ENCODE data around the gene SLC40A1. TPM values are rescaled to one million over a fixed set of nuclear protein-coding genes. Genes with fewer than 3 reads are reported as not detected.

SLC40A1 gene
- total RNA-seq, 1 experiment from 2014 or later, result 0.76 TPM

DNA sequence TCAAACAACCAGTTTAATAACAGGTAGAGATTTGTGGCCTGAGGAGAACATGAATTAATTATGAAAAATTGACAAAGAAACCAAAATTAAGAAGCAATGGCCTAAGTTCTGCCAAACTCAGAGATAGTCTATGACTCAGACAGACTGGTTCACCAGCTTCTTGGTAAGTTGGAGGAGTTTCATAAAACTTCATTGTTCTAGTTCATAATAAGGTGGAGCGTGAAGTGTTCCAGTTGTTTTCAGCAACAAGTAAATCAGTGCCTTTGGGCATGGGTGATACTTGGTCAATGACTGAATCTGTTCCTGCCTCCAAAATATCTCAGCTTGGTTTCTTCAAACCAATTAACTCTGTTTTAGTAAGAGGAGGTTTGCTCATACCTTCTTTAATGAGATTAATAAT is 40.0 kb downstream of the SLC40A1 start:
- no peak for DNase-seq (ENCODE audit: low read depth)

GRCh38 chr2:189538402-189538801 is 42.2 kb downstream of the SLC40A1 start:
- no peak for DNase-seq (ENCODE audit: low read depth)

DNA sequence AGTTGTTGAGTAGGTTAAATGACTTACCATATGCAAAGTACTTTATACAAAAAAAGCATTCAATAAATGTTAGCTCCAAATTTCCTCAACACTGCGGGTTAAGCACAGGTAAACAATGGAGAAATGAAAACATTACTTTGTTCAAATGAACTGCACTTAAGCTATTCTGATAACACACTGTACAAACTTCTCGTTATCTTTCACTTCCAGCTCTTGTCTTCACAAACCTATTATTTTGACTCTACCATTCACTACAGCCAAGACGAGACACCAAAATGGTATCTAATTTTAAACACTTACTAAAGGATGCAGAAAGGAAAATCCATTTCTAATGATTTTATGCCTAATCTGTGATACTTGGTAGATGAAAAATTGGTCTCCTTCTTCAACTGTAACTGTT is 43.8 kb downstream of the SLC40A1 start:
- DNase-seq (ENCODE audit: low read depth), result no peak

DNA sequence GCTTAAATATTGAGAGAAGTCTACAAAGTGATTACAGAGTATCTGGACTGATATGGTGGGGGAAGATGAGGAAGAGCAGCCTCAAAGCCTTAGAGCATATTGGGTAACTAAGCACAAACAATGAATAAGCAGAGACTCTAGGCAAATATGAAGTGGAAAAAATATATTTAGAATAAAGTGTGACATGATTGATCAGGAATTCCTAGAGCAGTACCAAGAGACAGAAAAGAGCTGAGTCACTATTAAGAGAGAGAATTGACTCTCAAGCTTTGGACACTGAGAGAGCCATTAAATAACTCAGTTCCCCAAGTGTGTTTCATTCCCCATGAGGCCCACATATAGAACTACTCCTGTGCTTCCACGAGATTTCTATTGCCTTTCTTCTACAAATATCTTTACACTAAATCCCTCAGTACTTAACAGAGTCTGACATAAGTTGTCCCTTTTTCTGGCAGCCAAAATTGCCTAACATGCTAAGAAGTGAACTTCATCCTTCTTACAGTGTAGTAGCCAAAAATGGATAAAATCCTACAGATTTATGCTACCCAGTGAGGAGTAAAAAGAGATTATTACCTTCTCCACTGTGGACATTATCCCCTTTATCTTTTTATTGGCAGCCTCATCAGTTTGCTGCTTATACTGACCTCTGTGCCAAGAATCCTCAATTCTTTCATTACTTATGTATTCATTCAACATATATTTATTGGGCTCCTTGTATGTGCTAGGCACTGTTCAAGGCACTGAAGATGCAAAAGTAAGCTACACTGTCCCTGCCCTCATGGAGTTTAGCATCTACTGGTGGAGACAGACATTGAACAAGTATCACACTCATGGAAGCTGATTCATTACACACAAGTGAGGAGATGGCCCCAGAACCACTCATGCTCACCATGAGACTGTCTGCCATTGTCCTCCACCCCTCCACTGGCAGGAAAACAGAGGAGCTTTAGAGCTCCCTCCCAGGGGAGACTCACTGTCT is 45.4 kb downstream of the SLC40A1 start:
- peak; percentile 8 for DNase-seq (ENCODE audit: low read depth)

- DNase-seq (ENCODE audit: low read depth), result no peak
Observed at GRCh38 chr2:189533288-189534035, 47.1 kb downstream of the SLC40A1 start.

GRCh38 chr2:189530965-189531637 is 49.5 kb downstream of the SLC40A1 start:
- DNase-seq (ENCODE audit: low read depth), result no peak

GRCh38 chr2:189528617-189529016 is 52.0 kb downstream of the SLC40A1 start:
- no peak for DNase-seq (ENCODE audit: low read depth)

GRCh38 chr2:189527812-189528592 is 52.6 kb downstream of the SLC40A1 start:
- no peak for DNase-seq (ENCODE audit: low read depth)

GRCh38 chr2:189527041-189527750 is 53.4 kb downstream of the SLC40A1 start:
- DNase-seq (ENCODE audit: low read depth), result no peak

GRCh38 chr2:189526241-189526640 is 54.3 kb downstream of the SLC40A1 start:
- DNase-seq (ENCODE audit: low read depth), result no peak

DNA sequence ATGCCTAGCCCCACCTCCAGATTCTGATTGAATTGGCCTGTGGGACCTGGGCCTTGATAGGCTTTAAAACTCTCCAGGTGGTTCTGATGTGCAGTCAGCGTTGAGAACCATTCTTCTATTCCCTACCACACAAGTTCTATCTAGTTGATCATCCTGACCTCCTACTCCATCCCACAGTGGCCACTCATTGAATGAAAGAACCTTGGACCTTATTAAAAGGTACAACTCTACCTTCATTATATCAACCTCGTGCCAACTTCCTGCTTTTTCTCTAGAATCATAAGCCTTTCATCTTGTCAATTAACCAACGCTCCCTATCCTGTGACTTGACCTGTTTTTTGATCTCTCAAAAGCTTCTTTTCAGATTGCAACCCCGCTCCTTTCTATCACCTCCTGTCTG is 55.8 kb downstream of the SLC40A1 start:
- no peak for DNase-seq (ENCODE audit: low read depth)

DNA sequence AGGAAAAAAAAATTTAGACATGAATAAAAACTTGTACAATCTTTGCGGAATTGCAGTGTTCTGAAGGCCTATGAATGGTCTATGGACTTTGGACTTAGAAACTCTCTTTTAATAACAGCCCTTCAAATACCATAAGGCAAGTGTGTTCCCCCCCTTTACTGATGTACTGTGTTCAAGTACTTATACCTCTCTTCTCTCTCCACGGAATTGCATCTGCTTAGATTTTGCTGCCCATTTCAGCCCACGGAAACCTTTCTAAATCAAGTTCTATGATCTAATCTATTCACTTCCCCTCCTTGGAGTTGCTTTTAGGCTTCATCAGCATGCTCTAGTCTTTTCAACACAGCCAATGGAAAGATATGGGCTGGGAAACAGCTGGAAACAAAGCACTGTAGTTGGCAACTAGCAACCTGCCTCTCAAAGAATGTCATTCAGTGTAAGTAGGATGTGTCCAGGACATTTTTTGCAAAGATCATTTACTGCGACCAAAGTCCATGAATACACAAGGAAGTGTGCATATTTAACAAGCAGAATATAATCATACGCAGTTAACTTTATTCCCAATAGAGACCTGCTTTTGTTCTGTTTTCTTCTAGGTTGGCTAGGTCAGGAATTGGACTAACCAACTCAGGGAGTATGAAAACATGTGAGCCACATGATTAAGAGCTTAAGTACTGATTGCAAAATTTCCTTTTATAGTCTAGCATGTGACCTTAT is 58.0 kb downstream of the SLC40A1 start:
- DNase-seq (ENCODE audit: low read depth), result no peak

GRCh38 chr2:189521699-189522434 is 58.7 kb downstream of the SLC40A1 start:
- no peak for DNase-seq (ENCODE audit: low read depth)

GRCh38 chr2:189519631-189520387 is 60.8 kb downstream of the SLC40A1 start:
- no peak for DNase-seq (ENCODE audit: low read depth)

GRCh38 chr2:189517847-189518535 is 62.6 kb downstream of the SLC40A1 start:
- peak; percentile 14 for DNase-seq (ENCODE audit: low read depth)

- DNase-seq (ENCODE audit: low read depth), result no peak
Observed at GRCh38 chr2:189516546-189516945, 64.0 kb downstream of the SLC40A1 start.

DNA sequence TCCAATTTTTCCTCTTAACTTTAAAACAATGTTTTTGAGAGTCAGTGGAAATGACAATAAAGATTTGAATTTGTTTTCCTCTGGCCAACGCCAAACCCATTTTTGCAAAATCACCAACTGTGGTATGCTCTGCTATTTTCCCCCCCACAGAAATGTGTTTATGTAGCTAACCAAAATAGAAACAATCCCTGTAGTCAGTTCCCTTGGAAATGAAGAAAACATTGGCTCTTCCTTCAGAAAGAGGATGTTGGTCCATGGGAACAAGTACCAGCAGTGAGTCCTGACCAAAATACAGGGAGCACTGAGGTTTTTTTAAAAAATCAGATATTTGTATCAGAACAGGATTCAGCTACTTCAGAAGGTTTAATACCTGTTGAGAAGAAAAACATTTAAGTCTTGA is 65.3 kb downstream of the SLC40A1 start:
- peak; percentile 3 for DNase-seq (ENCODE audit: low read depth)

- no peak for DNase-seq (ENCODE audit: low read depth)
Observed at GRCh38 chr2:189514104-189514503, 66.5 kb downstream of the SLC40A1 start.
